ENCODE data around the gene CTBP1.

CTBP1 gene

DNA sequence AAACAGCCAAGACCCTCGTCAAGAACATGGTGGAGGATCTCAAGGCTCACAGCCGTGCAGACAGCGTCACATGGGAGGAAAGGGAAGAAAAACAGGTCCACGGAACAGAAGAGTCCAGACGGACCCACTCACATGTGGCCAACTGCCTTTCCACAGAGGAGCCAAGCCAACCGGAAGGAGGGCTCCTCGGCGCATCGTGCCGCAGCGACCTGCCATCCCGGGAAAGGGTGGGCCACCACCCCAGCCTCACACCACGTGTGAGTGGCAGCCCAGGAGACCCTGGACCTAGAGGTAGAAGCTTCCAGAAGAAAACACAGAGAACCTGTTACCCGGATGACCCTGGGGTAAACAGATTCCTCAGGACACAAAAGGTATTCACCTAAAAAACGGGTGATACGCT is 28.4 kb downstream of the CTBP1 start:
- DNase-seq (ENCODE audit: low read depth): no peak
- no peak overlapping the region for H3K4me3 ChIP-seq (ENCODE audit: low read length)
- TF ChIP-seq, protein P1, sequence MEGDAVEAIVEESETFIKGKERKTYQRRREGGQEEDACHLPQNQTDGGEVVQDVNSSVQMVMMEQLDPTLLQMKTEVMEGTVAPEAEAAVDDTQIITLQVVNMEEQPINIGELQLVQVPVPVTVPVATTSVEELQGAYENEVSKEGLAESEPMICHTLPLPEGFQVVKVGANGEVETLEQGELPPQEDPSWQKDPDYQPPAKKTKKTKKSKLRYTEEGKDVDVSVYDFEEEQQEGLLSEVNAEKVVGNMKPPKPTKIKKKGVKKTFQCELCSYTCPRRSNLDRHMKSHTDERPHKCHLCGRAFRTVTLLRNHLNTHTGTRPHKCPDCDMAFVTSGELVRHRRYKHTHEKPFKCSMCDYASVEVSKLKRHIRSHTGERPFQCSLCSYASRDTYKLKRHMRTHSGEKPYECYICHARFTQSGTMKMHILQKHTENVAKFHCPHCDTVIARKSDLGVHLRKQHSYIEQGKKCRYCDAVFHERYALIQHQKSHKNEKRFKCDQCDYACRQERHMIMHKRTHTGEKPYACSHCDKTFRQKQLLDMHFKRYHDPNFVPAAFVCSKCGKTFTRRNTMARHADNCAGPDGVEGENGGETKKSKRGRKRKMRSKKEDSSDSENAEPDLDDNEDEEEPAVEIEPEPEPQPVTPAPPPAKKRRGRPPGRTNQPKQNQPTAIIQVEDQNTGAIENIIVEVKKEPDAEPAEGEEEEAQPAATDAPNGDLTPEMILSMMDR (conservative IDR thresholded peaks at IDR 0.05; ENCODE audit: low read depth, low read length): no peak

DNA sequence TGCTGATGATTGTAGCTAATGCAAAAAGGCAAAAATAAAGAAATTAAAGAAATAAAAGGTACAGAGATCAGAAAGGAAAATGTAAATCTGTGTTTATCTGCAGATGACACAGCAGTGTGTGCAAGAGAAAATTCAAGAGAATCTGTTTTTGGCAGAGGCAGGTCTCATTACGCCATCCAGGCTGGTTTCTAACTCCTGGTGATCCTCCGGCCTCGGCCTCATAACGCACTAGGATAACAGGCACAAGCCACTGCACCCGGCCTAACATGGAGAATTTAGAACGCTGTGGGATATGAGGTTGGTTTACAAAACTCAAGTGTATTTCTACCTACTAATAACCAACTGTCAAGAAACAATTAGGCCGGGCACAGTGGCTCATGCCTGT is 29.4 kb downstream of the CTBP1 start:
- DNase-seq (ENCODE audit: low read depth): no peak
- TF ChIP-seq, protein P1 (conservative IDR thresholded peaks at IDR 0.05; ENCODE audit: low read depth, low read length): no peak
- H3K4me3 ChIP-seq (ENCODE audit: low read length): no peak overlapping the region

DNA sequence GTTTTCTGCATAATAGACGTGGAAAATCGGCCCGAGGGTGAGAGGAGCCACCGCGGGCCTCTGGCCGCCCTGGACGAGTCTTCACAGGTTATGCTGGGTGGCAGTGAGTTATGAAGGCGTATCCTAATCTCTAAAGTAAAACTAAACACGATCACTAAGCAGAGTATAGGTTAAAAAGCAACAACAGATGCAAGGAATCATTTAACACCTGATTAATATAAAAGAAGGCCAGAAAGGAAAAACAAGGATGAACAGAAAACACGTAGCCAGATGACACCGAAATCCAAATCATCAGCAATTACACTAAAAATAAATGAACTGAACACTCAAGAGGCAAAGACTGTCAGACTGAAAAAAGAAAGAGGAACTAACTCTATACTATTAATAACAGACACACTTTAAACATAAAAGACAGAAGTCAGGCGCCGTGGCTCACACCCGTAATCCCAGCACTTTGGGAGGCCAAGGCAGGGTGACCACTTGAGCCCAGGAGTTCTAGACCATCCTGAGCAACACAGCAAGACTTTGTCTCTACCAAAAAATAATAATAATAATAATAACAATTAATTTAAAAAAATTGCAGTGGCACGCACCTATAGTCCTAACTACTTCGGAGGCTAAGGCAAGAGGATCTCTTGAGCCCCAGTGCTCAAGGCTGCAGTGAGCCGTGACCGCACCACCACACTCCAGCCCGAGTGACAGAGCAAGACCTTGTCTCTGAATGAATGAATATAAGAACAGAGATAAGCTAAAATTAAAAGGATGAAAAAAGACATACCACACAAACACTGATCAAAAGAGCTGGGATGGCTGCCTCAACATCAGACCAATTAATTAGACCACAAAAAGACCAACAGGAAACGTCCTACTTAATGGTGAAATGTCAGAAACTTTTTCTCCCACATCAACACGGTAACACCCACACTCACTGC is 30.0 kb downstream of the CTBP1 start:
- H3K4me3 ChIP-seq (ENCODE audit: low read length): no peak overlapping the region
- TF ChIP-seq, protein P1 (conservative IDR thresholded peaks at IDR 0.05; ENCODE audit: low read depth, low read length): no peak

DNA sequence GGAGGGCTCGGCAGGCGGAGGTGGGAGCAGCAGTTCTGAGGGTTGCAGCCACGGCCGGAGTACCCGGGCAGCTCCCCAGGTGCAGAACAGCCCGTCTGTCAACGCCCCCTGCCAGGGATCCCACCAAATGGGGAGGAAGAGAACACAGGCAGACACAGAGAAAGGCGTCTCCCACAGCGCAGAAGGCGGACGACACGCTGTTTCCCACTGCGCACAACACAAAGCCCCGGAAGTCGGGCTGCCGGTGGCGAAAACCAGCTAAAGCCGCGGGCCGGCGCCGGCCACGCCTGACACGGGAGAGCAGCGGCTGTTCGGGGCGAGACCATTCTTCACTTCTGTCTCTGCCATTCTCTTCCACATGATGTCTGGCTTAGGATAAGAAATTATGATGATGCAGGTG is 31.6 kb downstream of the CTBP1 start:
- no peak overlapping the region for H3K4me3 ChIP-seq (ENCODE audit: low read length)
- TF ChIP-seq, protein P1 (conservative IDR thresholded peaks at IDR 0.05; ENCODE audit: low read depth, low read length): no peak

More for the DNA sequence above, 30.0 kb downstream of the CTBP1 start:
- DNase-seq (ENCODE audit: low read depth): no peak

DNA sequence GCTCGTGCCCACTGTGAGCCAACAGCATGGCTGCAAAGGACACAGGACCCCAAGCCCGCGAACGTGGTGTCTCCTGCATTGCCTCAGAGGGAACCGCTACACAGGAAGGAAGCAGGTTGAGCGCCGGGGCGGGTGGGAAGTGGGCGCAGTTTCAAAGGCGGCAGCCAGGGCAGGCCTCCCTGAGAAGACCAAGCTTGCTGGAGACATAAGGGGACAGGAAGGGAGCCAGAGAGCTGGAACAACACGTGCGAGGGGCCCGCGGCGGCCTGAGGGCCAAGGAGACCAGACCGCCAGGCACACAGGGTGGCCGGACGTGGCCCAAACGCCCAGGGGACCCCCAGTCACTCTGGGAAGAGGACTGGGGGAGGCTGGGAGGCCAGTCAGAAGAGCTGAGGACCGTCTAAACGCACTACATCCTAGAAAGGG is 32.0 kb downstream of the CTBP1 start:
- no peak for DNase-seq (ENCODE audit: low read depth)
- TF ChIP-seq, protein P1 (conservative IDR thresholded peaks at IDR 0.05; ENCODE audit: low read depth, low read length): no peak
- H3K4me3 ChIP-seq (ENCODE audit: low read length): no peak overlapping the region

More for the DNA sequence above, 31.6 kb downstream of the CTBP1 start:
- DNase-seq (ENCODE audit: low read depth): no peak

DNA sequence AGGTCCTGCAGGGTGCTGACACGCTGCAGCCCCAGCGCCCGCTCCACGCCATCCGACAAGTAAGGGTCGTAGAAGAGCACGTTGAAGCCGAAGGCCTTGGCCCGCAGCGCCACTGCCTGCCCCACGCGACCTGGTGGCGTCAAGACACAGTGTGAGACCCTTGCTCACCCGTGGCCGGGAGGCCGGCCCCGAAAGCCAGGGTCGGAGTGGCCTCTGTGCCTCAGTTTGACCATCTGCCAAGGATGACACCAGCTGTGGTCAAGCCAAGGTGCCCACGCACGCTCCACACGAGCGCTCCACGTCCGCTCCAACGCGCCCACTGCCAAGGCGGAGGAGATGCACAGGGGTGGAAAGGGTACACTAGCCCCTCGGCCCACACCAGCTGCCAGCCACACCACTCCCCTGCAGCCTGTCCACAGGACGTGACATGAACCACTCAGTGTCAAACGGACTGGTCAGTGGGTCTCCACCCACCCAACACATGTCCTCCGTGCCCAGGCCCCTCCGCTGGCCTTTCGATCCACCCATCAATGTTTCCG is 32.8 kb downstream of the CTBP1 start:
- TF ChIP-seq, protein P1 (conservative IDR thresholded peaks at IDR 0.05; ENCODE audit: low read depth, low read length): no peak
- no peak for DNase-seq (ENCODE audit: low read depth)
- H3K4me3 ChIP-seq (ENCODE audit: low read length): no peak overlapping the region

Measured in retinal pigment epithelial cell (primary cell).